Measurements from ENCODE around the gene SPDYE2B.
A peak's percentile ranks its signal among the peaks of the same experiment; 100 is the strongest.
"Not testable (repeated sequence)": the region's sequence is repeated elsewhere in the genome, so short reads cannot be mapped to it uniquely, and the experiment has no call there.

Gene SPDYE2B

GRCh38 chr7:102609734-102610133 is 40.4 kb upstream of the SPDYE2B start:
- not testable (repeated sequence) for H3K14ac ChIP-seq (ENCODE audit: low read length); H3K27me3 ChIP-seq (ENCODE audit: insufficient read depth, low read length); H4K8ac ChIP-seq (ENCODE audit: low read depth, low read length); H3K9me3 ChIP-seq (ENCODE audit: insufficient read depth, low read depth, low read length); H2AK5ac ChIP-seq (ENCODE audit: low read length); H4K91ac ChIP-seq (ENCODE audit: low read depth, low read length); H3K23ac ChIP-seq (ENCODE audit: low read length); H4K12ac ChIP-seq (ENCODE audit: low read depth, low read length); H3K4me2 ChIP-seq (ENCODE audit: low read length); H3K18ac ChIP-seq (ENCODE audit: low read length); H3K4ac ChIP-seq (ENCODE audit: low read depth, low read length); H2BK120ac ChIP-seq (ENCODE audit: insufficient read depth, low read length, poor library complexity); H3K27ac ChIP-seq (ENCODE audit: low read depth, low read length); H2AFZ ChIP-seq (ENCODE audit: insufficient read depth, low read length, poor library complexity); DNase-seq; H2BK12ac ChIP-seq (ENCODE audit: low read length); H2BK5ac ChIP-seq (ENCODE audit: low read depth, low read length, poor library complexity); H3K9ac ChIP-seq (ENCODE audit: low read length); H3K79me1 ChIP-seq (ENCODE audit: low read length); H3K4me1 ChIP-seq (ENCODE audit: control insufficient read depth in 1 of 2, insufficient read depth in 2 of 2, low read length in 2 of 2); H3K36me3 ChIP-seq (ENCODE audit: control insufficient read depth in 1 of 2, insufficient read depth in 2 of 2, low read length in 2 of 2); H3K79me2 ChIP-seq (ENCODE audit: control insufficient read depth, insufficient read depth, low read length, poor library complexity); H3K4me3 ChIP-seq (ENCODE audit: low read depth, low read length)
- WGBS (ENCODE audit: extremely low coverage, insufficient coverage, insufficient read length): no CpG with 5 or more reads among the region's 10 CpGs

GRCh38 chr7:102610441-102610840 is 39.7 kb upstream of the SPDYE2B start:
- not testable (repeated sequence) for H4K12ac ChIP-seq (ENCODE audit: low read depth, low read length); DNase-seq; H3K23ac ChIP-seq (ENCODE audit: low read length); H2AK5ac ChIP-seq (ENCODE audit: low read length); H3K4me3 ChIP-seq (ENCODE audit: low read depth, low read length); H3K79me1 ChIP-seq (ENCODE audit: low read length); H3K79me2 ChIP-seq (ENCODE audit: control insufficient read depth, insufficient read depth, low read length, poor library complexity); H2AFZ ChIP-seq (ENCODE audit: insufficient read depth, low read length, poor library complexity); H3K9me3 ChIP-seq (ENCODE audit: insufficient read depth, low read depth, low read length); H3K4me1 ChIP-seq (ENCODE audit: control insufficient read depth in 1 of 2, insufficient read depth in 2 of 2, low read length in 2 of 2); H4K91ac ChIP-seq (ENCODE audit: low read depth, low read length); H2BK120ac ChIP-seq (ENCODE audit: insufficient read depth, low read length, poor library complexity); H3K18ac ChIP-seq (ENCODE audit: low read length); H3K36me3 ChIP-seq (ENCODE audit: control insufficient read depth in 1 of 2, insufficient read depth in 2 of 2, low read length in 2 of 2); H2BK5ac ChIP-seq (ENCODE audit: low read depth, low read length, poor library complexity); H3K27me3 ChIP-seq (ENCODE audit: insufficient read depth, low read length); H2BK12ac ChIP-seq (ENCODE audit: low read length); H3K27ac ChIP-seq (ENCODE audit: low read depth, low read length); H3K4me2 ChIP-seq (ENCODE audit: low read length); H3K4ac ChIP-seq (ENCODE audit: low read depth, low read length); H4K8ac ChIP-seq (ENCODE audit: low read depth, low read length); H3K14ac ChIP-seq (ENCODE audit: low read length); H3K9ac ChIP-seq (ENCODE audit: low read length)
- no CpG with 5 or more reads among the region's 7 CpGs for WGBS (ENCODE audit: extremely low coverage, insufficient coverage, insufficient read length)

- not testable (repeated sequence) for H3K27ac ChIP-seq (ENCODE audit: low read depth, low read length); H3K4me2 ChIP-seq (ENCODE audit: low read length); H3K4me3 ChIP-seq (ENCODE audit: low read depth, low read length); H4K8ac ChIP-seq (ENCODE audit: low read depth, low read length); H3K9me3 ChIP-seq (ENCODE audit: insufficient read depth, low read depth, low read length); H3K23ac ChIP-seq (ENCODE audit: low read length); H3K18ac ChIP-seq (ENCODE audit: low read length); H3K36me3 ChIP-seq (ENCODE audit: control insufficient read depth in 1 of 2, insufficient read depth in 2 of 2, low read length in 2 of 2); H4K12ac ChIP-seq (ENCODE audit: low read depth, low read length); H2BK120ac ChIP-seq (ENCODE audit: insufficient read depth, low read length, poor library complexity); H2AFZ ChIP-seq (ENCODE audit: insufficient read depth, low read length, poor library complexity); H3K79me1 ChIP-seq (ENCODE audit: low read length); H3K4ac ChIP-seq (ENCODE audit: low read depth, low read length); H2BK12ac ChIP-seq (ENCODE audit: low read length); H2AK5ac ChIP-seq (ENCODE audit: low read length); H3K14ac ChIP-seq (ENCODE audit: low read length); H3K79me2 ChIP-seq (ENCODE audit: control insufficient read depth, insufficient read depth, low read length, poor library complexity); H2BK5ac ChIP-seq (ENCODE audit: low read depth, low read length, poor library complexity); DNase-seq; H3K9ac ChIP-seq (ENCODE audit: low read length); H3K4me1 ChIP-seq (ENCODE audit: control insufficient read depth in 1 of 2, insufficient read depth in 2 of 2, low read length in 2 of 2); H3K27me3 ChIP-seq (ENCODE audit: insufficient read depth, low read length); H4K91ac ChIP-seq (ENCODE audit: low read depth, low read length)
- no CpG with 5 or more reads among the region's 30 CpGs for WGBS (ENCODE audit: extremely low coverage, insufficient coverage, insufficient read length)
Observed at GRCh38 chr7:102611013-102611674, 39.0 kb upstream of the SPDYE2B start.

GRCh38 chr7:102611675-102612325 is 38.3 kb upstream of the SPDYE2B start:
- WGBS (ENCODE audit: extremely low coverage, insufficient coverage, insufficient read length): no CpG with 5 or more reads among the region's 10 CpGs
- DNase-seq; H3K4me3 ChIP-seq (ENCODE audit: low read depth, low read length); H2BK5ac ChIP-seq (ENCODE audit: low read depth, low read length, poor library complexity); H3K4me1 ChIP-seq (ENCODE audit: control insufficient read depth in 1 of 2, insufficient read depth in 2 of 2, low read length in 2 of 2); H3K23ac ChIP-seq (ENCODE audit: low read length); H3K4ac ChIP-seq (ENCODE audit: low read depth, low read length); H2AFZ ChIP-seq (ENCODE audit: insufficient read depth, low read length, poor library complexity); H3K9me3 ChIP-seq (ENCODE audit: insufficient read depth, low read depth, low read length); H3K4me2 ChIP-seq (ENCODE audit: low read length); H3K79me2 ChIP-seq (ENCODE audit: control insufficient read depth, insufficient read depth, low read length, poor library complexity); H2AK5ac ChIP-seq (ENCODE audit: low read length); H3K79me1 ChIP-seq (ENCODE audit: low read length); H3K14ac ChIP-seq (ENCODE audit: low read length); H3K27ac ChIP-seq (ENCODE audit: low read depth, low read length); H3K27me3 ChIP-seq (ENCODE audit: insufficient read depth, low read length); H2BK12ac ChIP-seq (ENCODE audit: low read length); H3K36me3 ChIP-seq (ENCODE audit: control insufficient read depth in 1 of 2, insufficient read depth in 2 of 2, low read length in 2 of 2); H2BK120ac ChIP-seq (ENCODE audit: insufficient read depth, low read length, poor library complexity); H4K12ac ChIP-seq (ENCODE audit: low read depth, low read length); H3K9ac ChIP-seq (ENCODE audit: low read length): not testable (repeated sequence)
- peak overlapping the region; percentile 22 for H4K8ac ChIP-seq (ENCODE audit: low read depth, low read length)
- peak overlapping the region; percentile 7 for H4K91ac ChIP-seq (ENCODE audit: low read depth, low read length)
- peak overlapping the region; percentile 14 for H3K18ac ChIP-seq (ENCODE audit: low read length)

All from trophoblast cell (in vitro differentiated cells and primary cell).